H1 (cell line): ENCODE data around the gene SCARB1.

Source experiments
- ATF2 ChIP-seq: IDR thresholded peaks from 2 replicates; pipeline ENCODE4 v1.6.1; 2012; ENCODE audit warnings: low read length, inconsistent platforms
- BCL11A ChIP-seq, 2 experiments: IDR thresholded peaks; one replicate each; pipeline ENCODE4 v1.6.1; 2011; ENCODE audit warnings: low read depth in 2 of 2, low read length in 2 of 2, mild to moderate bottlenecking in 2 of 2
- CREB1 ChIP-seq: IDR thresholded peaks from 2 replicates; pipeline ENCODE4 v1.6.1; 2012; ENCODE audit warnings: inconsistent platforms
- CTCF ChIP-seq, 3 experiments: IDR thresholded peaks; 1 replicate in 2 of 3; 2 replicates in 1 of 3; pipeline versions ENCODE4 v1.5.1 to v1.6.1; 2011; ENCODE audit warnings: low read length in 3 of 3, mild to moderate bottlenecking in 3 of 3, inconsistent platforms in 2 of 3, low read depth in 1 of 3, moderate library complexity in 1 of 3; ENCODE audit not compliant: insufficient read depth in 1 of 3; ENCODE audit errors: control extremely low read depth in 1 of 3
- EZH2 ChIP-seq: fragments of 200-600 bp; sonication (generic); IDR thresholded peaks from 2 replicates; pipeline ENCODE4 v1.7.1; 2012; ENCODE audit warnings: low read depth, mild to moderate bottlenecking, moderate library complexity, low read length, inconsistent platforms; ENCODE audit not compliant: severe bottlenecking
- NANOG ChIP-seq: IDR thresholded peaks from 2 replicates; pipeline ENCODE4 v1.6.1; 2011; ENCODE audit warnings: low read length, low read depth, mild to moderate bottlenecking, inconsistent platforms; ENCODE audit not compliant: insufficient read depth, poor library complexity, severe bottlenecking
- SIX5 ChIP-seq: IDR thresholded peaks from 2 replicates; pipeline ENCODE4 v1.6.1; 2011; ENCODE audit warnings: mild to moderate bottlenecking, low read depth, low read length
- SRF ChIP-seq: IDR thresholded peaks from 2 replicates; pipeline ENCODE4 v1.6.1; 2011; ENCODE audit warnings: mild to moderate bottlenecking, low read depth, low read length, moderate library complexity
- ZNF274 ChIP-seq: IDR thresholded peaks from 2 replicates; pipeline ENCODE4 v1.7.0; 2012; ENCODE audit warnings: low read length, borderline replicate concordance; ENCODE audit errors: extremely low read depth
- TF ChIP-seq, protein P1 (sequence below): IDR thresholded peaks from 2 replicates; pipeline ENCODE4 v1.6.1; 2012; ENCODE audit warnings: inconsistent platforms

- TF ChIP-seq EZH2 = no peak
- TF ChIP-seq CTCF (IDR thresholded peaks at IDR 0.05; ENCODE audit: control extremely low read depth in 1 of 3, insufficient read depth in 1 of 3, low read depth in 1 of 3, low read length in 3 of 3) = no peak
- TF ChIP-seq NANOG = no peak
- TF ChIP-seq CREB1 = no peak
- TF ChIP-seq SRF = no peak
- TF ChIP-seq, protein P1, sequence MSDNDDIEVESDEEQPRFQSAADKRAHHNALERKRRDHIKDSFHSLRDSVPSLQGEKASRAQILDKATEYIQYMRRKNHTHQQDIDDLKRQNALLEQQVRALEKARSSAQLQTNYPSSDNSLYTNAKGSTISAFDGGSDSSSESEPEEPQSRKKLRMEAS = no peak
- TF ChIP-seq ATF2 = no peak
- no peak for TF ChIP-seq SIX5
- TF ChIP-seq ZNF274 = no peak
- TF ChIP-seq BCL11A (IDR thresholded peaks at IDR 0.05; ENCODE audit: low read depth in 2 of 2, low read length in 2 of 2) = no peak
These were observed 14.3 kb downstream of the SCARB1 start for GRCh38 chr12:124849382-124849781.
